ENCODE measurements around the gene SPAG16.

SPAG16 gene

GRCh38 chr2:213429516-213429915 is 145.3 kb downstream of the SPAG16 start:
- Histone ChIP-seq H3K9ac (ENCODE audit: insufficient read length, low read depth) (no peak overlapping the region), H3K4me3 (ENCODE audit: insufficient read length, low read depth) (no peak overlapping the region), H3K36me3 (ENCODE audit: insufficient read depth, insufficient read length, low read length) (no peaks in the 10 kb centered on the region), H3K9me3 (ENCODE audit: insufficient read depth, low read length) (0 out of 2 replicates have a peak, but pooled peaks cover 5% of the 10 kb centered on the region), H3K4me1 (ENCODE audit: insufficient read depth, insufficient read length) (no peaks in the 10 kb centered on the region), H3K27me3 (ENCODE audit: insufficient read depth, insufficient read length) (no peaks in the 10 kb centered on the region)
- no peak for DNase-seq (ENCODE audit: low read depth, low spot score)
- TF ChIP-seq SUZ12 (IDR thresholded peaks at IDR 0.05; ENCODE audit: extremely low read depth, insufficient read depth, insufficient read length) (no peak), ZNF274 (IDR thresholded peaks at IDR 0.05; ENCODE audit: low read depth, low read length) (no peak), YY1 (IDR thresholded peaks at IDR 0.05; ENCODE audit: insufficient read depth, insufficient read length) (no peak)

- no peak for DNase-seq (ENCODE audit: low read depth, low spot score)
Measured at GRCh38 chr2:213443921-213444320, 159.7 kb downstream of the SPAG16 start.

GRCh38 chr2:213451542-213452239 is 167.4 kb downstream of the SPAG16 start:
- no peak for TF ChIP-seq ZNF274 (IDR thresholded peaks at IDR 0.05; ENCODE audit: low read depth, low read length)
- TF ChIP-seq YY1 (IDR thresholded peaks at IDR 0.05; ENCODE audit: insufficient read depth, insufficient read length): no peak
- Histone ChIP-seq H3K36me3 (ENCODE audit: insufficient read depth, insufficient read length, low read length) (no peaks in the 10 kb centered on the region), H3K9ac (ENCODE audit: insufficient read length, low read depth) (no peak overlapping the region), H3K9me3 (ENCODE audit: insufficient read depth, low read length) (no peaks in the 10 kb centered on the region), H3K4me1 (ENCODE audit: insufficient read depth, insufficient read length) (no peaks in the 10 kb centered on the region), H3K27me3 (ENCODE audit: insufficient read depth, insufficient read length) (no peaks in the 10 kb centered on the region), H3K4me3 (ENCODE audit: insufficient read length, low read depth) (no peak overlapping the region)
- DNase-seq (ENCODE audit: low read depth, low spot score): no peak

More at GRCh38 chr2:213443921-213444320, 159.7 kb downstream of the SPAG16 start:
- H3K9ac ChIP-seq (ENCODE audit: insufficient read length, low read depth): no peak overlapping the region
- no peaks in the 10 kb centered on the region for H3K36me3 ChIP-seq (ENCODE audit: insufficient read depth, insufficient read length, low read length)
- no peaks in the 10 kb centered on the region for H3K9me3 ChIP-seq (ENCODE audit: insufficient read depth, low read length)
- no peak overlapping the region for H3K4me3 ChIP-seq (ENCODE audit: insufficient read length, low read depth)
- no peaks in the 10 kb centered on the region for H3K4me1 ChIP-seq (ENCODE audit: insufficient read depth, insufficient read length)
- H3K27me3 ChIP-seq (ENCODE audit: insufficient read depth, insufficient read length): no peaks in the 10 kb centered on the region
- TF ChIP-seq ZNF274 (IDR thresholded peaks at IDR 0.05; ENCODE audit: low read depth, low read length) (no peak), YY1 (IDR thresholded peaks at IDR 0.05; ENCODE audit: insufficient read depth, insufficient read length) (no peak), SUZ12 (IDR thresholded peaks at IDR 0.05; ENCODE audit: extremely low read depth, insufficient read depth, insufficient read length) (no peak)

- H3K9ac ChIP-seq (ENCODE audit: insufficient read length, low read depth): no peak overlapping the region
- no peak for DNase-seq (ENCODE audit: low read depth, low spot score)
- no peaks in the 10 kb centered on the region for H3K4me1 ChIP-seq (ENCODE audit: insufficient read depth, insufficient read length)
- no peaks in the 10 kb centered on the region for H3K36me3 ChIP-seq (ENCODE audit: insufficient read depth, insufficient read length, low read length)
- TF ChIP-seq YY1 (IDR thresholded peaks at IDR 0.05; ENCODE audit: insufficient read depth, insufficient read length) (no peak), SUZ12 (IDR thresholded peaks at IDR 0.05; ENCODE audit: extremely low read depth, insufficient read depth, insufficient read length) (no peak), ZNF274 (IDR thresholded peaks at IDR 0.05; ENCODE audit: low read depth, low read length) (no peak)
- no peak overlapping the region for H3K4me3 ChIP-seq (ENCODE audit: insufficient read length, low read depth)
- no peaks in the 10 kb centered on the region for H3K9me3 ChIP-seq (ENCODE audit: insufficient read depth, low read length)
- no peaks in the 10 kb centered on the region for H3K27me3 ChIP-seq (ENCODE audit: insufficient read depth, insufficient read length)
Measured at GRCh38 chr2:213455316-213456008, 171.2 kb downstream of the SPAG16 start.

GRCh38 chr2:213475433-213475832 is 191.2 kb downstream of the SPAG16 start:
- DNase-seq (ENCODE audit: low read depth, low spot score): no peak
- no peaks in the 10 kb centered on the region for H3K36me3 ChIP-seq (ENCODE audit: insufficient read depth, insufficient read length, low read length)
- H3K27me3 ChIP-seq (ENCODE audit: insufficient read depth, insufficient read length): no peaks in the 10 kb centered on the region
- H3K9me3 ChIP-seq (ENCODE audit: insufficient read depth, low read length): peaks cover 26% of the 10 kb centered on the region
- H3K9ac ChIP-seq (ENCODE audit: insufficient read length, low read depth): no peak overlapping the region
- TF ChIP-seq YY1 (IDR thresholded peaks at IDR 0.05; ENCODE audit: insufficient read depth, insufficient read length): no peak
- TF ChIP-seq ZNF274 (IDR thresholded peaks at IDR 0.05; ENCODE audit: low read depth, low read length): no peak
- TF ChIP-seq SUZ12 (IDR thresholded peaks at IDR 0.05; ENCODE audit: extremely low read depth, insufficient read depth, insufficient read length): no peak
- H3K4me1 ChIP-seq (ENCODE audit: insufficient read depth, insufficient read length): no peaks in the 10 kb centered on the region
- no peak overlapping the region for H3K4me3 ChIP-seq (ENCODE audit: insufficient read length, low read depth)

- peaks cover 26% of the 10 kb centered on the region for H3K9me3 ChIP-seq (ENCODE audit: insufficient read depth, low read length)
- H3K36me3 ChIP-seq (ENCODE audit: insufficient read depth, insufficient read length, low read length): no peaks in the 10 kb centered on the region
- H3K4me3 ChIP-seq (ENCODE audit: insufficient read length, low read depth): no peak overlapping the region
- TF ChIP-seq SUZ12 (IDR thresholded peaks at IDR 0.05; ENCODE audit: extremely low read depth, insufficient read depth, insufficient read length): no peak
- no peak for TF ChIP-seq YY1 (IDR thresholded peaks at IDR 0.05; ENCODE audit: insufficient read depth, insufficient read length)
- no peak for TF ChIP-seq ZNF274 (IDR thresholded peaks at IDR 0.05; ENCODE audit: low read depth, low read length)
- DNase-seq (ENCODE audit: low read depth, low spot score): no peak
- H3K4me1 ChIP-seq (ENCODE audit: insufficient read depth, insufficient read length): no peaks in the 10 kb centered on the region
- H3K27me3 ChIP-seq (ENCODE audit: insufficient read depth, insufficient read length): no peaks in the 10 kb centered on the region
- no peak overlapping the region for H3K9ac ChIP-seq (ENCODE audit: insufficient read length, low read depth)
Measured at GRCh38 chr2:213476641-213477040, 192.4 kb downstream of the SPAG16 start.

GRCh38 chr2:213490087-213490486 is 205.8 kb downstream of the SPAG16 start:
- H3K27me3 ChIP-seq (ENCODE audit: insufficient read depth, insufficient read length): no peaks in the 10 kb centered on the region
- no peak overlapping the region for H3K4me3 ChIP-seq (ENCODE audit: insufficient read length, low read depth)
- H3K9me3 ChIP-seq (ENCODE audit: insufficient read depth, low read length): no peaks in the 10 kb centered on the region
- no peaks in the 10 kb centered on the region for H3K4me1 ChIP-seq (ENCODE audit: insufficient read depth, insufficient read length)
- no peaks in the 10 kb centered on the region for H3K36me3 ChIP-seq (ENCODE audit: insufficient read depth, insufficient read length, low read length)
- TF ChIP-seq SUZ12 (IDR thresholded peaks at IDR 0.05; ENCODE audit: extremely low read depth, insufficient read depth, insufficient read length): no peak
- TF ChIP-seq ZNF274 (IDR thresholded peaks at IDR 0.05; ENCODE audit: low read depth, low read length): no peak
- TF ChIP-seq YY1 (IDR thresholded peaks at IDR 0.05; ENCODE audit: insufficient read depth, insufficient read length): no peak
- no peak overlapping the region for H3K9ac ChIP-seq (ENCODE audit: insufficient read length, low read depth)
- DNase-seq (ENCODE audit: low read depth, low spot score): no peak

All from NT2/D1 (cell line).